WTC11 (cell line): ENCODE measurements around the gene DSN1. TPM values are rescaled to one million over a fixed set of nuclear protein-coding genes. Genes with fewer than 3 reads are reported as not detected.

Experiments used
- ATAC-seq: fragments of 200-7000 bp; cut with Tn5 transposase; 2 replicates; pipeline ENCODE4 v1.10.0; 2021; ENCODE audit warnings: mild to moderate bottlenecking, moderate library complexity
- CTCF ChIA-PET: fragments of 300-600 bp; sonication (Branson Sonifier 250); formaldehyde crosslinking; loops from one replicate; lab custom pipeline; 2021; ENCODE audit warnings: antibody characterized with exemption; lab: Charles Lee
- POLR2A ChIA-PET: fragments of 350-600 bp; sonication (Branson Sonifier 250); formaldehyde crosslinking; loops from one replicate; lab custom pipeline; 2021; ENCODE audit warnings: antibody characterized with exemption; lab: Charles Lee
- DNase-seq: peaks from one replicate; pipeline ENCODE4 v3.0.0; 2021; ENCODE audit warnings: low spot score
- H3K27ac Mint-ChIP-seq: 2 replicates; pipeline ENCODE4 v1.8.0; 2021; ENCODE audit warnings: mixed read lengths
- H3K27me3 Mint-ChIP-seq: 2 replicates; pipeline ENCODE4 v1.8.0; 2021; ENCODE audit warnings: low read depth, mild to moderate bottlenecking, moderate library complexity, mixed read lengths
- H3K36me3 Mint-ChIP-seq: 2 replicates; pipeline ENCODE4 v1.8.0; 2021; ENCODE audit warnings: mixed read lengths
- H3K4me1 Mint-ChIP-seq: 2 replicates; pipeline ENCODE4 v1.8.0; 2022; ENCODE audit warnings: mixed read lengths
- H3K4me3 Mint-ChIP-seq: 2 replicates; pipeline ENCODE4 v1.8.0; 2021; ENCODE audit warnings: mild to moderate bottlenecking, moderate library complexity, mixed read lengths
- H3K9me3 Mint-ChIP-seq: 2 replicates; pipeline ENCODE4 v1.8.0; 2021; ENCODE audit warnings: mixed read lengths
- ARID4B ChIP-seq: sonication (generic); formaldehyde crosslinking; IDR thresholded peaks from 2 replicates; pipeline ENCODE4 v1.8.0; 2023; ENCODE audit warnings: missing genetic modification reagents, mild to moderate bottlenecking, borderline replicate concordance
- ATF1 ChIP-seq: sonication (generic); formaldehyde crosslinking; IDR thresholded peaks from 2 replicates; pipeline ENCODE4 v1.8.1; 2023; ENCODE audit warnings: mild to moderate bottlenecking, moderate library complexity, missing genetic modification reagents
- ATF3 ChIP-seq: sonication (generic); formaldehyde crosslinking; conservative IDR thresholded peaks from 2 replicates; pipeline ENCODE4 v1.8.1; 2022; ENCODE audit warnings: mild to moderate bottlenecking, missing genetic modification reagents
- CDX4 ChIP-seq: fragments of 250-450 bp; sonication (Bioruptor Pico); IDR thresholded peaks from 2 replicates; pipeline ENCODE4 v1.9.0; 2021; ENCODE audit warnings: moderate library complexity, mild to moderate bottlenecking, inconsistent platforms, borderline replicate concordance
- ELF4 ChIP-seq: sonication (generic); formaldehyde crosslinking; IDR thresholded peaks from 2 replicates; pipeline ENCODE4 v1.8.1; 2022; ENCODE audit warnings: low read depth, mild to moderate bottlenecking, moderate library complexity, missing genetic modification reagents
- ESRRA ChIP-seq: sonication (generic); formaldehyde crosslinking; IDR thresholded peaks from 2 replicates; pipeline ENCODE4 v1.8.1; 2022; ENCODE audit warnings: mild to moderate bottlenecking, missing genetic modification reagents, borderline replicate concordance
- FOXK1 ChIP-seq: sonication (generic); formaldehyde crosslinking; IDR thresholded peaks from 2 replicates; pipeline ENCODE4 v1.8.0; 2022; ENCODE audit warnings: mild to moderate bottlenecking, moderate library complexity, missing genetic modification reagents
- IRF1 ChIP-seq: sonication (generic); formaldehyde crosslinking; IDR thresholded peaks from 2 replicates; pipeline ENCODE4 v1.8.0; 2023; ENCODE audit warnings: missing genetic modification reagents
- KAT7 ChIP-seq: sonication (generic); formaldehyde crosslinking; IDR thresholded peaks from 2 replicates; pipeline ENCODE4 v1.8.1; 2023; ENCODE audit warnings: missing genetic modification reagents, mild to moderate bottlenecking, borderline replicate concordance
- MAX ChIP-seq: sonication (generic); formaldehyde crosslinking; IDR thresholded peaks from 2 replicates; pipeline ENCODE4 v1.8.0; 2022; ENCODE audit warnings: mild to moderate bottlenecking, missing genetic modification reagents
- MLX ChIP-seq: sonication (generic); formaldehyde crosslinking; IDR thresholded peaks from 2 replicates; pipeline ENCODE4 v1.8.1; 2023; ENCODE audit warnings: mild to moderate bottlenecking, missing genetic modification reagents, moderate library complexity
- MXD4 ChIP-seq: fragments of 250-450 bp; sonication (Bioruptor Pico); IDR thresholded peaks from 2 replicates; pipeline ENCODE4 v1.8.0; 2021; ENCODE audit warnings: mild to moderate bottlenecking, moderate library complexity, borderline replicate concordance
- NFATC4 ChIP-seq: fragments of 250-450 bp; sonication (Bioruptor Pico); IDR thresholded peaks from 2 replicates; pipeline ENCODE4 v1.9.0; 2021; ENCODE audit warnings: mild to moderate bottlenecking
- NFYB ChIP-seq: sonication (generic); formaldehyde crosslinking; conservative IDR thresholded peaks from 2 replicates; pipeline ENCODE4 v1.8.0; 2022; ENCODE audit warnings: low read depth, missing genetic modification reagents
- NR3C1 ChIP-seq: sonication (generic); formaldehyde crosslinking; conservative IDR thresholded peaks from 2 replicates; pipeline ENCODE4 v1.8.1; 2023; ENCODE audit warnings: low read depth, mild to moderate bottlenecking, missing genetic modification reagents
- SMAD4 ChIP-seq: sonication (generic); formaldehyde crosslinking; IDR thresholded peaks from 2 replicates; pipeline ENCODE4 v1.8.0; 2022; ENCODE audit warnings: mild to moderate bottlenecking, missing genetic modification reagents
- TEAD1 ChIP-seq: sonication (generic); formaldehyde crosslinking; IDR thresholded peaks from 2 replicates; pipeline ENCODE4 v1.8.0; 2022; ENCODE audit warnings: mild to moderate bottlenecking, missing genetic modification reagents
- USF1 ChIP-seq: sonication (generic); formaldehyde crosslinking; IDR thresholded peaks from 2 replicates; pipeline ENCODE4 v1.8.0; 2022; ENCODE audit warnings: mild to moderate bottlenecking, missing genetic modification reagents
- ZNF121 ChIP-seq: sonication (generic); formaldehyde crosslinking; IDR thresholded peaks from 2 replicates; pipeline ENCODE4 v1.8.0; 2023; ENCODE audit warnings: missing genetic modification reagents
- ZNF138 ChIP-seq: sonication (generic); formaldehyde crosslinking; conservative IDR thresholded peaks from 2 replicates; pipeline ENCODE4 v1.8.1; 2022; ENCODE audit warnings: mild to moderate bottlenecking, moderate library complexity, missing genetic modification reagents
- ZNF219 ChIP-seq: sonication (generic); formaldehyde crosslinking; IDR thresholded peaks from 2 replicates; pipeline ENCODE4 v1.8.0; 2023; ENCODE audit warnings: missing genetic modification reagents, mild to moderate bottlenecking, borderline replicate concordance
- ZNF232 ChIP-seq: sonication (generic); formaldehyde crosslinking; IDR thresholded peaks from 2 replicates; pipeline ENCODE4 v1.8.0; 2022; ENCODE audit warnings: mild to moderate bottlenecking, missing genetic modification reagents
- ZNF281 ChIP-seq: sonication (generic); formaldehyde crosslinking; IDR thresholded peaks from 2 replicates; pipeline ENCODE4 v1.8.0; 2023; ENCODE audit warnings: mild to moderate bottlenecking, missing genetic modification reagents
- ZNF671 ChIP-seq: fragments of 250-450 bp; sonication (Bioruptor Pico); IDR thresholded peaks from 2 replicates; pipeline ENCODE4 v1.8.0; 2021; ENCODE audit warnings: mild to moderate bottlenecking
- total RNA-seq: library from RNA; stranded (reverse); gene quantifications from 3 replicates; pipeline ENCODE4 v1.2.3, GENCODE V29; 2021

DSN1 gene
- total RNA-seq, 1 experiment from 2014 or later, result 27.0 TPM

- TF ChIP-seq USF1 (CRISPR knock-in tag), result no peak
- no peak for TF ChIP-seq FOXK1
- TF ChIP-seq NFYB (CRISPR knock-in tag), result no peak
- TF ChIP-seq KAT7 (CRISPR knock-in tag), result no peak
Measured at GRCh38 chr20:36741072-36741471, 32.5 kb downstream of the DSN1 start (continued).

GRCh38 chr20:36737183-36737499 lies 36.4 kb downstream of the DSN1 start:
- TF ChIP-seq ATF3 (no peak), MAX (CRISPR knock-in tag) (no peak), NR3C1 (no peak), ESRRA (no peak), ZNF138 (CRISPR knock-in tag) (no peak), MLX (no peak), ARID4B (no peak), ATF1 (no peak), ZNF219 (CRISPR knock-in tag) (no peak), ZNF121 (no peak), MXD4 (no peak), CDX4 (CRISPR knock-in tag) (no peak), SMAD4 (CRISPR knock-in tag) (no peak)
- no peak for ATAC-seq
- Mint-ChIP-seq H3K36me3 (no peaks in the 10 kb centered on the region), H3K27me3 (no peaks in the 10 kb centered on the region), H3K9me3 (no peaks in the 10 kb centered on the region), H3K4me1 (peaks cover 28% of the 10 kb centered on the region), H3K27ac (no peak overlapping the region), H3K4me3 (no peak overlapping the region)
- DNase-seq, result no peak
- ChIA-PET CTCF (interaction anchor here (0.6 to 2.8 kb wide), 11 partner anchors 8 to 138 kb away, joined by 3 to 18 read pairs (median 6); partner anchors contain the start of genes DSN1, NDRG3 and RAB5IF), POLR2A (interaction anchor here (0.8 kb wide), 1 partner anchor 37 kb away, joined by 3 read pairs; no protein-coding TSS in a partner anchor)

GRCh38 chr20:36736451-36737182 lies 36.9 kb downstream of the DSN1 start:
- H3K36me3 Mint-ChIP-seq, result no peaks in the 10 kb centered on the region
- no peaks in the 10 kb centered on the region for H3K9me3 Mint-ChIP-seq
- ATAC-seq (no peak; the same call in 1 of the 2 replicates), DNase-seq (no peak)
- CTCF ChIA-PET, result interaction anchor here (0.6 to 2.8 kb wide), 13 partner anchors 7 to 138 kb away, joined by 3 to 18 read pairs (median 5); partner anchors contain the start of genes DSN1, NDRG3 and RAB5IF
- peaks cover 28% of the 10 kb centered on the region for H3K4me1 Mint-ChIP-seq
- POLR2A ChIA-PET, result interaction anchor here (0.6 to 1.2 kb wide), 5 partner anchors 38 to 538 kb away, joined by 3 to 12 read pairs (median 4); no protein-coding TSS in a partner anchor
- H3K27ac Mint-ChIP-seq, result peak overlapping the region; percentile 53
- no peaks in the 10 kb centered on the region for H3K27me3 Mint-ChIP-seq
- no peak overlapping the region for H3K4me3 Mint-ChIP-seq
- TF ChIP-seq ZNF232 (CRISPR knock-in tag) (no peak), ZNF671 (no peak), TEAD1 (no peak), NFATC4 (CRISPR knock-in tag) (no peak), ELF4 (CRISPR knock-in tag) (no peak), IRF1 (CRISPR knock-in tag) (no peak), ZNF281 (no peak)
